GM12878 (cell line): ENCODE measurements around the gene WNT16.

ENCODE experiments used
- BHLHE40 ChIP-seq, 2 experiments: fragments of 450-650 bp in 1 of 2; IDR thresholded peaks; 2 replicates each; pipeline ENCODE4 v1.6.1; 2011 to 2017; ENCODE audit warnings: low read depth in 2 of 2, borderline replicate concordance in 1 of 2, improper control_type of control experiment in 1 of 2, low read length in 1 of 2, mild to moderate bottlenecking in 1 of 2
- BRCA1 ChIP-seq: IDR thresholded peaks from 2 replicates; pipeline ENCODE4 v1.6.1; 2011; ENCODE audit warnings: low read depth, low read length, improper control_type of control experiment
- CTCF ChIP-seq, 3 experiments: IDR thresholded peaks in 2 of 3; conservative IDR thresholded peaks in 1 of 3; 2 replicates each; pipeline ENCODE4 v1.5.1; 2011; ENCODE audit warnings: low read depth in 3 of 3, low read length in 3 of 3, mild to moderate bottlenecking in 3 of 3, control low read depth in 2 of 3, moderate library complexity in 2 of 3, inconsistent platforms in 1 of 3, mixed read lengths in 1 of 3; ENCODE audit not compliant: control insufficient read depth in 2 of 3, insufficient read depth in 1 of 3; ENCODE audit errors: extremely low read depth in 1 of 3
- POLR2A ChIP-seq: IDR thresholded peaks from 2 replicates; pipeline ENCODE4 v1.6.1; 2011; ENCODE audit warnings: low read depth, mild to moderate bottlenecking, low read length
- TAF1 ChIP-seq: IDR thresholded peaks from 2 replicates; pipeline ENCODE4 v1.6.1; 2011; ENCODE audit warnings: mild to moderate bottlenecking, low read depth, low read length, borderline replicate concordance
- TCF12 ChIP-seq: IDR thresholded peaks from 2 replicates; pipeline ENCODE4 v1.6.1; 2011; ENCODE audit warnings: low read depth, mild to moderate bottlenecking, low read length

GRCh38 chr7:121385800-121386179, 57.0 kb downstream of the WNT16 start:
- no peak for TF ChIP-seq CTCF (IDR thresholded peaks at IDR 0.05 in 2 of 3, conservative IDR thresholded peaks at IDR 0.05 in 1 of 3; ENCODE audit: control insufficient read depth in 2 of 3, extremely low read depth in 1 of 3, insufficient read depth in 1 of 3, low read depth in 3 of 3, low read length in 3 of 3)
- no peak for TF ChIP-seq POLR2A
- no peak for TF ChIP-seq BRCA1
- TF ChIP-seq TCF12, result peak; percentile 93
- TF ChIP-seq TAF1, result no peak
- TF ChIP-seq BHLHE40 (IDR thresholded peaks at IDR 0.05; ENCODE audit: borderline replicate concordance in 1 of 2, low read depth in 2 of 2, low read length in 1 of 2), result peak; percentile 86
